Measurements from ENCODE around the gene KPNA1. TPM values are rescaled to one million over a fixed set of nuclear protein-coding genes. Genes with fewer than 3 reads are reported as not detected.

The KPNA1 gene
- total RNA-seq, 1 experiment from 2014 or later: 64.3 TPM

DNA sequence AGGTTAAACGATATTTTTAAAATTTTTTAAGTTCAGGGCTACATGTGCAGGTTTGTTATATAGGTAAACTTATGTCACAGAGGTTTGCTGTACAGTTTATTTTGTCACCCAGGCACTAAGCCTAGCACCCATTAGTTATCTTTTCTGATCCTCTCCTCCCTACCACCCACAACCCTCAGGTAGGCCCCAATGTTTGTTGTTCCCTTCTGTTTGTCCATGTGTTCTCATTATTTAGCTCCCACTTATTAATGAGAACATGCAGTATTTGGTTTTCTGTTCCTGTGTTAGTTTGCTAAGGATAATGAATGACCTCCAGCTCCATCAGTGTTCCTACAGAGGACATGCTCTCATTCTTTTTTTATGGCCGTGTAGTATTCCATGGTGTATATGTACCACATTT is 115.8 kb downstream of the KPNA1 start:
- Histone ChIP-seq H3K9me3 (ENCODE audit: low read length) (no peaks in the 10 kb centered on the region), H2AFZ (ENCODE audit: low read length) (no peak overlapping the region), H3K4me1 (ENCODE audit: insufficient read depth, low read length) (no peaks in the 10 kb centered on the region), H3K9ac (ENCODE audit: low read length) (no peak overlapping the region), H3K9me2 (replicated peaks; ENCODE audit: low read length) (no peaks in the 10 kb centered on the region), H3K4me3 (ENCODE audit: low read length) (no peak overlapping the region), H3F3A (ENCODE audit: low read length, unreplicated experiment) (no peaks in the 10 kb centered on the region), H4K20me1 (ENCODE audit: low read length) (no peaks in the 10 kb centered on the region), H3K79me2 (ENCODE audit: low read length) (no peaks in the 10 kb centered on the region), H3K36me3 (ENCODE audit: low read depth, low read length) (peaks cover 18% of the 10 kb centered on the region; the same call in 1 of the 2 replicates), H3K27ac (ENCODE audit: low read length) (no peak overlapping the region), H3K4me2 (ENCODE audit: low read length) (no peak overlapping the region), H3K27me3 (ENCODE audit: low read length) (no peaks in the 10 kb centered on the region)
- ATAC-seq: no peak
- TF ChIP-seq EZH2 (IDR thresholded peaks at IDR 0.05; ENCODE audit: low read length, unreplicated experiment) (no peak), EZH2phosphoT487 (IDR thresholded peaks at IDR 0.05; ENCODE audit: borderline replicate concordance, low read length) (no peak)
- TF ChIP-seq, protein P1, sequence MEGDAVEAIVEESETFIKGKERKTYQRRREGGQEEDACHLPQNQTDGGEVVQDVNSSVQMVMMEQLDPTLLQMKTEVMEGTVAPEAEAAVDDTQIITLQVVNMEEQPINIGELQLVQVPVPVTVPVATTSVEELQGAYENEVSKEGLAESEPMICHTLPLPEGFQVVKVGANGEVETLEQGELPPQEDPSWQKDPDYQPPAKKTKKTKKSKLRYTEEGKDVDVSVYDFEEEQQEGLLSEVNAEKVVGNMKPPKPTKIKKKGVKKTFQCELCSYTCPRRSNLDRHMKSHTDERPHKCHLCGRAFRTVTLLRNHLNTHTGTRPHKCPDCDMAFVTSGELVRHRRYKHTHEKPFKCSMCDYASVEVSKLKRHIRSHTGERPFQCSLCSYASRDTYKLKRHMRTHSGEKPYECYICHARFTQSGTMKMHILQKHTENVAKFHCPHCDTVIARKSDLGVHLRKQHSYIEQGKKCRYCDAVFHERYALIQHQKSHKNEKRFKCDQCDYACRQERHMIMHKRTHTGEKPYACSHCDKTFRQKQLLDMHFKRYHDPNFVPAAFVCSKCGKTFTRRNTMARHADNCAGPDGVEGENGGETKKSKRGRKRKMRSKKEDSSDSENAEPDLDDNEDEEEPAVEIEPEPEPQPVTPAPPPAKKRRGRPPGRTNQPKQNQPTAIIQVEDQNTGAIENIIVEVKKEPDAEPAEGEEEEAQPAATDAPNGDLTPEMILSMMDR (conservative IDR thresholded peaks at IDR 0.05; ENCODE audit: low read depth, low read length): no peak
- CTCF ChIA-PET: no interaction called here
- no TSS peak for BruUV-seq (replicated peaks)
- intact Hi-C loops (cut with micrococcal nuclease): no loop called here
- POLR2A ChIA-PET (ENCODE audit: unreplicated experiment): no interaction called here
- no peak for DNase-seq

DNA sequence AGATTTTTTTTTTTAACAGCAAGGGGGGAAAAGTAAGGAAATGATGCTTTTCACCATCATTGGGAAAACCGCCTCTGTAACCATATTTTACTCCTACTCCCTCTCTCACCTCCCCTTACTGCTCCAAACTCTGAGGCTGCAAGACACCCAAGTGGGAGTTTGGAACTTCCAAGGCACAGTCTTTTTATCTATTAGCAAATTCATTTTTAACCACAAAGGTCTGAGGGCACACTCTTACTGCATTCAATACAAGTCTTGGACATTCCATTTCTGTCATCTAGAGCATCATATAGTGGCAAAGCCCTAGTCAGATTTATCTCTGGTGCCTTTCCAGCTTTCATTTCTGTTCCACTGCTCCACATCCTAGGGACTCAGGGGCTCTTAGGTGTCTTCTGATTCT is 117.5 kb downstream of the KPNA1 start:
- Histone ChIP-seq H4K20me1 (ENCODE audit: low read length) (no peaks in the 10 kb centered on the region), H3K9me3 (ENCODE audit: low read length) (no peaks in the 10 kb centered on the region), H3K36me3 (ENCODE audit: low read depth, low read length) (0 out of 2 replicates have a peak, but pooled peaks cover 7% of the 10 kb centered on the region), H3K27ac (ENCODE audit: low read length) (no peak overlapping the region), H3K9ac (ENCODE audit: low read length) (no peak overlapping the region), H3K9me2 (replicated peaks; ENCODE audit: low read length) (no peaks in the 10 kb centered on the region), H3K4me1 (ENCODE audit: insufficient read depth, low read length) (no peaks in the 10 kb centered on the region), H3K27me3 (ENCODE audit: low read length) (no peaks in the 10 kb centered on the region), H3F3A (ENCODE audit: low read length, unreplicated experiment) (no peaks in the 10 kb centered on the region), H2AFZ (ENCODE audit: low read length) (no peak overlapping the region), H3K4me2 (ENCODE audit: low read length) (no peak overlapping the region), H3K79me2 (ENCODE audit: low read length) (no peaks in the 10 kb centered on the region; the same call in 1 of the 2 replicates), H3K4me3 (ENCODE audit: low read length) (no peak overlapping the region)
- ChIA-PET CTCF (no interaction called here), POLR2A (ENCODE audit: unreplicated experiment) (interaction anchor here (0.5 kb wide), 1 partner anchor 19 kb away, joined by 5 read pairs; no protein-coding TSS in a partner anchor)
- TF ChIP-seq EZH2phosphoT487 (IDR thresholded peaks at IDR 0.05; ENCODE audit: borderline replicate concordance, low read length): no peak
- no peak for TF ChIP-seq EZH2 (IDR thresholded peaks at IDR 0.05; ENCODE audit: low read length, unreplicated experiment)
- TF ChIP-seq, protein P1 (conservative IDR thresholded peaks at IDR 0.05; ENCODE audit: low read depth, low read length): no peak
- ATAC-seq (no peak), DNase-seq (no peak)
- no TSS peak for BruUV-seq (replicated peaks)
- intact Hi-C loops (cut with micrococcal nuclease): no loop called here

DNA sequence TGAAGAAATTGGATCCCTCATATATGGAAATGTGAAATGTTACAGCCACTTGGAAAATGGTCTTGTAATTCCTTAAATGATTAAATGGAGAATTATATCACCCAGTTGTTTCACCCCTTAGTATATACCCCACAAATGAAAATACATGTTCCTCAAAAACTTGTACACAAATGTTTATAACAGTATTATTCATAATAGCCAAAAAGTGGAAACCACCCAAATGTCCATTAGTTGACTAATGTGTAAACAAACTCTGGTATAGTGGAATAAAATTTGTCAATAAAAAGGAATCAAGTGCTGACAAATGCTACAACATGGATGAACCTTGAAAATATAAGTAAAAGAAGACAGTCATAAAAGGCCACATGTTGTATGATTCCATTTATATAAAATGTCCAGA is 118.2 kb downstream of the KPNA1 start:
- ChIA-PET POLR2A (ENCODE audit: unreplicated experiment) (no interaction called here), CTCF (interaction anchor here (0.5 kb wide), 1 partner anchor 16 kb away, joined by 3 read pairs; no protein-coding TSS in a partner anchor)
- BruUV-seq (replicated peaks): no TSS peak
- Histone ChIP-seq H3K4me1 (ENCODE audit: insufficient read depth, low read length) (no peaks in the 10 kb centered on the region), H3K27ac (ENCODE audit: low read length) (no peak overlapping the region), H3K9me3 (ENCODE audit: low read length) (no peaks in the 10 kb centered on the region), H2AFZ (ENCODE audit: low read length) (no peak overlapping the region), H3F3A (ENCODE audit: low read length, unreplicated experiment) (no peaks in the 10 kb centered on the region), H3K9ac (ENCODE audit: low read length) (no peak overlapping the region), H3K4me2 (ENCODE audit: low read length) (no peak overlapping the region), H3K27me3 (ENCODE audit: low read length) (no peaks in the 10 kb centered on the region), H3K79me2 (ENCODE audit: low read length) (no peaks in the 10 kb centered on the region; the same call in 1 of the 2 replicates), H3K36me3 (ENCODE audit: low read depth, low read length) (0 out of 2 replicates have a peak, but pooled peaks cover 7% of the 10 kb centered on the region), H4K20me1 (ENCODE audit: low read length) (no peaks in the 10 kb centered on the region), H3K4me3 (ENCODE audit: low read length) (no peak overlapping the region), H3K9me2 (replicated peaks; ENCODE audit: low read length) (no peaks in the 10 kb centered on the region)
- ATAC-seq: no peak
- DNase-seq: no peak
- TF ChIP-seq, protein P1 (conservative IDR thresholded peaks at IDR 0.05; ENCODE audit: low read depth, low read length): no peak
- no peak for TF ChIP-seq EZH2 (IDR thresholded peaks at IDR 0.05; ENCODE audit: low read length, unreplicated experiment)
- intact Hi-C loops (cut with micrococcal nuclease): no loop called here

Data from PC-3 (cell line).